HG02678 (cell line): ENCODE measurements around the gene CEP97.
"Not testable (repeated sequence)": the region's sequence is repeated elsewhere in the genome, so short reads cannot be mapped to it uniquely, and the experiment has no call there.

Experiments
- ATAC-seq: cut with Tn5 transposase; IDR thresholded peaks from one replicate; pipeline ENCODE4 v1.9.1; 2021; ENCODE audit warnings: mild to moderate bottlenecking, moderate library complexity; ENCODE audit not compliant: unreplicated experiment

CEP97 gene, protein sequence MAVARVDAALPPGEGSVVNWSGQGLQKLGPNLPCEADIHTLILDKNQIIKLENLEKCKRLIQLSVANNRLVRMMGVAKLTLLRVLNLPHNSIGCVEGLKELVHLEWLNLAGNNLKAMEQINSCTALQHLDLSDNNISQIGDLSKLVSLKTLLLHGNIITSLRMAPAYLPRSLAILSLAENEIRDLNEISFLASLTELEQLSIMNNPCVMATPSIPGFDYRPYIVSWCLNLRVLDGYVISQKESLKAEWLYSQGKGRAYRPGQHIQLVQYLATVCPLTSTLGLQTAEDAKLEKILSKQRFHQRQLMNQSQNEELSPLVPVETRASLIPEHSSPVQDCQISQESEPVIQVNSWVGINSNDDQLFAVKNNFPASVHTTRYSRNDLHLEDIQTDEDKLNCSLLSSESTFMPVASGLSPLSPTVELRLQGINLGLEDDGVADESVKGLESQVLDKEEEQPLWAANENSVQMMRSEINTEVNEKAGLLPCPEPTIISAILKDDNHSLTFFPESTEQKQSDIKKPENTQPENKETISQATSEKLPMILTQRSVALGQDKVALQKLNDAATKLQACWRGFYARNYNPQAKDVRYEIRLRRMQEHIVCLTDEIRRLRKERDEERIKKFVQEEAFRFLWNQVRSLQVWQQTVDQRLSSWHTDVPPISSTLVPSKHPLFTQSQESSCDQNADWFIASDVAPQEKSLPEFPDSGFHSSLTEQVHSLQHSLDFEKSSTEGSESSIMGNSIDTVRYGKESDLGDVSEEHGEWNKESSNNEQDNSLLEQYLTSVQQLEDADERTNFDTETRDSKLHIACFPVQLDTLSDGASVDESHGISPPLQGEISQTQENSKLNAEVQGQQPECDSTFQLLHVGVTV

DNA sequence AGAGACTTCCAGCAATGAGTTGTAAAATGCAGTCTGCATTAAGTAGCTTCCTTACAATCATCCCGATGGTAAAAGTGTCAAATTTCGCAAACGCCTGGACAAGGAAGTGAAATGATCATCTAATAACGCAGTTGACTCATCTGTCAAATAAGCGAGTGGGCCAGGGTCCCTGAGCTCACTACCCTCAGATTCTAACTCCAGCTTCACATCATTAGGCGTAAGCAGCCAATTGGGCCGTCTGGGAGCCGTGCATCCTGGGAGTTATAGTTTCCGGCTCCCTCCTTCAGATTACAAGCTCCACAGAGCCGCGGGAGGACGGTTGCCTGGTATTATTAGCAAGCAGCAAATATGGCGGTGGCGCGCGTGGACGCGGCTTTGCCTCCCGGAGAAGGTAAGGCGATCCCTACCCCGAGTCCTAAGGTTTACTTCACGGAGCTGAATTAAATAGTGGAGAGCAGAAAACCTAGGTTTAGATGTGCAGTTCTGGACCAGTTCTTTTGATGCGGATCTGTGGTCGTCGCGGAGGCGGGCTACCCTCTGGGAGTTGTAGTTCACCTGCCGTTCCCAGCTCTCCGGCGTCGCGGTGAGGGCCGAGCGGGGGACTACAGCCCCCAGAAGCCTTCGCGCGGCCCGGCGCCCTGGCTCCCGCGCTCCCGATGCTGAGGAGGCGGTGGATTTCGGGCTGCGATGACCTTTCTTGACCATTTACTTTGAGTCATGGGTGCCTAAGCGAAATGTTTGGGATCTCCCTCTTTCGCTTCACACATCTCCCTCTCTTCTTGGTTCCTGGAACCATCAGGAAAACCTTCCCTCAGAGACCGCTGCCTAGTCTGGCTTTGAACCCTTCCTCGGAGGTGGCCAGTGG lies at the start of gene CEP97:
CEP97 (plus strand) TSS at position 286 of the 865 bp plus-strand sequence; CDS start at position 349, 63 bp downstream.
- ATAC-seq, result peak; percentile 88

DNA sequence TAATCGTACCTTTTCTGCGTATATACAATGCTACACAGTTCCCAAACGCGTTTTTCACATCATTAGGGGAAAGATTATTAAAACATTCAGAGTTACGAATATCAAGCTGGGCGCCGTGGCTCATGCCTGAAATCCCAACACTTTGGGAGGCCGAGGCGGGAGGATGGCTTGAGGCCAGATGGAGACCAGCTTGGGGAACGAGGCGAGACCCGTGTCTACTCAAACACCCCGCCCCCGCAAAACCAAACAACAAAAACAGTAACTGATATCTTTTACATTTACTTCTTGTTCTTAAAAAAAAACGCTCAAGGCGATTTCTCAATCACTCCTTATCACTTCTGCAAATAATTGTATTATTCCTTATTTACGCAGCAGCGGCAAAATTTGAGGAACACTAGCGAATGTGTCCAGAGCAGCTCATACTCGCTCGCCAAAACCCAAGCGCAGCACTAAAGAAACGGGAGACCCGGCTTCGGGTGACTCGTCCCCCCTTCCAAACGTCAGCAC lies 48.7 kb upstream of the CEP97 start:
- ATAC-seq, result no peak

DNA sequence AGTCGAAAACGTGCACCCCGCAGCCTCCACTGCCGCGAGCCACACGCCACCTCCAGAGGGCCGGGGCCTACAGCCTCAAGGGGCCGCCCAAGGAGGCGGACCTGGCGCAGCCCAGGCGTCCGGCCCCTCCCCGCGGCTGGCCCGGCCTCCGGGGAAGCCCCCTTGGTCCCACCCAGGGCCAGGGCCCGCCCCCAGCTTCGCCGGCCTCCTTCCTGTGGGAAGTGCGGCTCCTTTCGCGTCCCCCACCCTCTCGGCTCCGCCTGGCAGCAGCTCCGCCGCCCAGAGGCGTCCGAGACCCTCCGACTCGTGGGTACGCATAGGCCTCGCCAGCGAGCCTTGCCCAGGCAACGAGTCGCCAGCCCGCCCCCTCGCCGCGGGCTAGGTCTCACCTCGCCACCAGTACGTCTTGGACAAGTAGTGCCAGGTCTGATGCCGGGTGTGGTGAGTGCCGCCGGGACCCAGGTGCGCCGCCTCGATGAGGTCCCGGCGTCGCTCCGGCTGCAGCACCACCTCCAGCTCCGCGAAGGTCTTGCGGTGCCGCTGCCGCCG lies 48.1 kb upstream of the CEP97 start:
- peak; percentile 87 for ATAC-seq

DNA sequence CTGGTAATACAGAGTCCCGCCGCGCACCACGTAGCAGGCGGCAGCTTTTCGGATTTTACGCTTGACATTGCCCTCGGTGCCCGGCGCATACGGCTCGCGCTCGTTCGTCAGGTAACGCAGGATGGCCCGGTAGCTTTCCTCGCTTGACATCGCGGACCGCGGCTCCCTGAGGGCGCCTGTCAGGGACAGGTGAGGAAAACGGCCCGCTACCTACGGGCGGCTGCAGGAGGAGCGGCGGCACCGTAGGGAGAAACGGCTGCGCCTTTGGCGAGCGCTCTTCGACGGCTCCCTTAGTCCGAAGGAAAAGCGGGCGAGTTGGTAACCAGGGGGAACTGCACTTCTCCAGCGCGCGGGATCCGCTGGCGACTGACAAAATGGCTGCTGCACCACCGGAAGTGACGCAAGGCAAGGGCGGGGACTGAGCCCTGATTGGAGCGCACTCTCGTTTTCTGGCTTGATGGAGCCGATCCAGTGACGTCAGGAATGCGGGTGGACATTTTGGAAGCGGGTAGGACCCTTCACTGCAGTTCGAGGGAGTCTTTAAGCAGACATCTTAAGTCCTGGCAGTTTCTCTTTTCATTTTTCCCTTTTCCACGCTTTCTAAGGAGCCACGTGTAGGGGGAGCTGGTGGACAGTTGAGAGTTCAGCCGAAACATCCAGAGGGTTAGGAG lies 47.5 kb upstream of the CEP97 start, which contains the start of gene ZBTB11:
ZBTB11 (minus strand) TSS at position 368 of the 671 bp plus-strand sequence; CDS start at position 150, 218 bp downstream.
- ATAC-seq, result peak; percentile 75

DNA sequence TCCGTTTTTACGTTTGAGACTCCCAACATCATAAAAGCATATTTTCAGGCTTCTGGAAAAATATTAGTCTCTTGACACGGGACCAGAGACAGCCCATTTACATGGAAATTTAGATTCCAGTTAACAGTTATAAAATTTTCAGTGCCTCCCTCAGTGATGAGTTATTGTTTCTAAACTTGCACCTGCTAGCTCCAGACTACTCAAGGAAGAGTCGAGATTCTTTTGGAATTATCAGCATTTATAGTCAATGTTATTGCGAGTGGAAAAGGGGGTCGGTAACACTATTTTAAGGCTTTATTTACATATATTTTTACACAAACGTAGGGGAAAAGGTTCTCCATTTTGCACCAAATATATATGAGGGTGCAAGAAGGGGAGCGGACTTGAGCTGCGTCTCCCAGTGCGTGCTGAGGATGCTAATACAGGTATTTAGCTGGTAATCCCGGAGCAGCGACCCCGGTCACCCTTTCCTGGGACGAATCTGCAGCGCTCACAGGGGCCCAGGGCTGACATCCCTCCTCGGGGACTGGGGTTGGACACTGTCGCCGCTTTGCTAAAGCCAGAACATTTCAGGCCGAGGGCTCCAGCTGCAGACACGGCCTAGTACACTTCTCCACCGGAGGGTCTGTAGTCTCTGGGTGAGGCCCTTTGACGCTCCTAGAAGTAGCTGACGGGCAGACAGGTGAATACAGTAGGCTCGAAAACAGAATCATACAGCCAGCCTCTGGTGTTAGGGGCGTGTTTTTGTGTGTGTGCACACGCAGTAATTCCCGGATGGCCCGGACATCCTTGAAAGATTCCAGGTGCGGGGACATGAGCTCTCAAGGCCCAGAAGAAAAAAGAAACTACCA lies 46.8 kb upstream of the CEP97 start:
- no peak for ATAC-seq

DNA sequence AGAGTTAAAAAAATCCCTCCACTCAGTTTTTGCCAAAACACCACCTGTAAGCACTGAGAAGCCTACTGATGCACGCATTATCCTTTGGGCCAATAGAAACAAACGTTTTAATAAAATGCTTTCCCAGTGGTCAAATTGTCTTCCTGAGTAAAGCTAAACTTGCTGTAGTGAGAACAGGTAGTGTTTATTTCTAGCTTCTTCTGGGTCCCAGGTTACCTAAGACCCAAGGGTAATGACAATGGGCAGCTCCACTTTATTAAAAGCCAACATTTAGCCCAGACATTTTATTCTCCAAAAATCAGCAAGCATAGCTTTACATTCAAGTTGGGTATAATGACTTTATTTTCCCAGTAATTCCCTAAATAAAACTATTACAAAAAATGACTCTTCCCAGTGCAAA lies 45.6 kb upstream of the CEP97 start:
- ATAC-seq, result not testable (repeated sequence)

DNA sequence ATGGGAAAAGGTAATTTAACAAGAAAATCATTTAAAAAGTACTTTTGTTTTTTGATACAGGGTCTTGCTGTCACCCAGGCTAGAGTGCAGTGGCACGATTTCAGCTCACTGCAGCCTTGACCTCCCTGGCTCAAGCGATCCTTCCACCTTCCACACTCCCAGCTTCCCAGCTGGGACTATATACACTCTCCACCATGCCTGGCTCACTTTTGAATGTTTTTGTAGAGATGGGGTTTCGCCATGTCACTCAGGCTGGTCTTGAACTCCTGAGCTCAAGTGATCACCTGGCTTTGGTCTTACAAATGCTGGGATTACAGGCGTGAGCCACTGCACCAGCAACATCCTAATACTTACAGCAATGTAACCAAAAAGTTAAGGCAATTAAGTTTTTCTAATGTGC lies 43.9 kb upstream of the CEP97 start:
- no peak for ATAC-seq

DNA sequence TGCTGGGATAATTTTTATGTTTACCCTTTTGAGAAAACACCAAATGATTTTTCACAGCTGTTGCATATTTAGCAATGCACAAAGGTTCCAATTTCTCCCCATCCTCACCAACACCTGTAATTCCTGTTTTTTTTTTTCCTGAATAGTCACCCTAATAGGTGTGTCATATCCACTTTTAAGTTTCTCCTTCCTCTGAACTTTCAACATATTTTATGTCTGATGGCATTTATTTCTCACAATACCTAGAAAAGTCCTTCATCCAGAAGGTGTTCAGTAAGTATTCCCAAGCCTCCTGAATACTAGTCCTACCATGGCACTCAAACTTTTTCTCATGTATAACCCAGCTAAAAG lies 39.4 kb upstream of the CEP97 start:
- no peak for ATAC-seq

DNA sequence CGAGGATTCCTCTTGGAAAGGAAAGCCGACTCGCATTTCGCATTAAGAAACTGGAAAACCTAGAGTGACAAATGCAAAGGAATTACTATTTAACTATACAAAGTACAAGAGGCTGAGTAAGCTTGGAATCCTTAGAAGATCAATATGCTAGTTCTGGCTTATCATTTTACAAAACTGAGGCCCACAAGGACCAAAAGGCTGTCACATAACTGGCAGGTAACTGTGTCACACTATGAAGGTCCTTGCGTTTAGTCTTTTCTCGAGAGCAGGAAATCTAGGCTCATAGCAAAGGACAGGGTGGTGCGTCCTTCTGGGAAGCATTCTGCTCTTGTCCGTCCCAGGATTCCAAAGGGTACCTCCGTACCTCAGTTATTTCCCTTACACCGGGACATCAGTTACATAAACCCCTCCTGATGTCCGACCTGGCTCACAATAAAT lies 38.5 kb upstream of the CEP97 start:
- ATAC-seq, result no peak

DNA sequence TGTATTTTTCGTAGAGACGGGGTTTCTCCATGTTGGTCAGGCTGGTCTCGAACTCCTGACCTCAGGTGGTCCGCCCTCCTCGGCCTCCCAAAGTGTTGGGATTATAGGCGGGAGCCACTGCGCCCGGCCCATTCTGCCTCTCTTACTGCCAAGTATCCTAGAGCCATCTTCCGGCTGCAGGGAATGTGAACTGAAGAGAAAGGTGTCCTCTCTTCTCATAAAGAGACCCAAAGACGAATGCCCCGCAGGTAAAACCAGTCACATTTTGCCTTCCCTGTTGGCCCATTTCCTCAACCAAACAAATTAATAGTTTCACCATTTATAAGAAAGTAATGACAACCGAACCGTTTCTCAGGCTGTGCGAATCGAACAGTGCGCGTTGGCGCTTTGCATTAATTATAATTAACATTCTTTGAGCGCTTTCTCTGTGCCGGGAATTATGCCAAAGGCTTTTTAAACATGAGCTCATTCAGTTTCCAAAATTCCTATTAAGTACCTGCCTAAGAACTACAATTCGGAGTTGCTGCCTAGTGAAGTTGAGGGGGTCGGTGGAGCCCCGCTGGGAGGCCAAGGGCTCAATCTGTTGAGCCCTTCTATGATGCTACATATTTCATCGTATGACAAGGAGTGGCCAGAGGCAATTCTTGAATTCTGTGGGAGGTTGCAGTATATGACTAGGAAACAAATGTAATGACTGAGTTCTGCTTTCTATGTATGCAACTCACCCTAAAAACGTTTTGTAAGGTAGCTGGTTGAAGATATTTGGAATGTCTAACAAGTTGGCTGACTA lies 37.1 kb upstream of the CEP97 start:
- no peak for ATAC-seq

DNA sequence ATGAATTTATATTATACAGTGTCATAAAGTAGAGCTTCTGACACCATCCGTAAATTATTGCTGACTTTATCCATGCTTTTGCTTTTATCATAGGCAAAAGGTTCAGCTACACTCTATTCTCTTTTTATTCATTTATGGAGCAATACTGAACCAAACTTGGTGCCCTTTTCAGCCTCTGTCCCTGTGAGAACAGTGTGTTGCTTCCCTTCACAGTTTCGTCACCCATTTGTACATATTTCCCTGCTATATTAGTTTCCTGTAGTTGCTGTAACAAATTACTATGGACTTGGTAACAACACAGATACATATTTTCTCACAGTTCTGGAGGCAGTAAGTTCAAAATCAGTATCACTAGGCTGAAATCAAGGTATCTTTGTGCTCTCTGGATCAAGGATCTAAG lies 35.1 kb upstream of the CEP97 start:
- ATAC-seq, result no peak

DNA sequence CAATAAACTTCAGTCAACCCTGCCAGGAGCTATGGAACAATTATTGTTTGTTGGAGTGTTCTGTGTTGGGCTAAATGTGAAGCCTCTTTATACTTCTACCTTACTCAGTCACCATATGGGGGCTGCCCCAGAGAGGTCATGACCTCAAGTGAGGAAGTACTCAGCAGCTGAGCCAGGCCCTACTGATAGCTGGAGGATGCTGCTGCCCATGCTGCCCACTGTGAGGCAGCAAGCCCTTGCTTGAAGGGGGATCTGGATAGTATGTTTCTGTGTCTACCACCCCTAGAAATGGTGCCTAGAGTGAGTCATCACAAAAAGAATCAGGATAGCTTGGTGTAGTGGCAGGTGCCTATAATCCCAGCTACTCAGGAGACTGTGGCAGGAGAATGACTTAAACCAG lies 33.4 kb upstream of the CEP97 start:
- peak; percentile 36 for ATAC-seq

DNA sequence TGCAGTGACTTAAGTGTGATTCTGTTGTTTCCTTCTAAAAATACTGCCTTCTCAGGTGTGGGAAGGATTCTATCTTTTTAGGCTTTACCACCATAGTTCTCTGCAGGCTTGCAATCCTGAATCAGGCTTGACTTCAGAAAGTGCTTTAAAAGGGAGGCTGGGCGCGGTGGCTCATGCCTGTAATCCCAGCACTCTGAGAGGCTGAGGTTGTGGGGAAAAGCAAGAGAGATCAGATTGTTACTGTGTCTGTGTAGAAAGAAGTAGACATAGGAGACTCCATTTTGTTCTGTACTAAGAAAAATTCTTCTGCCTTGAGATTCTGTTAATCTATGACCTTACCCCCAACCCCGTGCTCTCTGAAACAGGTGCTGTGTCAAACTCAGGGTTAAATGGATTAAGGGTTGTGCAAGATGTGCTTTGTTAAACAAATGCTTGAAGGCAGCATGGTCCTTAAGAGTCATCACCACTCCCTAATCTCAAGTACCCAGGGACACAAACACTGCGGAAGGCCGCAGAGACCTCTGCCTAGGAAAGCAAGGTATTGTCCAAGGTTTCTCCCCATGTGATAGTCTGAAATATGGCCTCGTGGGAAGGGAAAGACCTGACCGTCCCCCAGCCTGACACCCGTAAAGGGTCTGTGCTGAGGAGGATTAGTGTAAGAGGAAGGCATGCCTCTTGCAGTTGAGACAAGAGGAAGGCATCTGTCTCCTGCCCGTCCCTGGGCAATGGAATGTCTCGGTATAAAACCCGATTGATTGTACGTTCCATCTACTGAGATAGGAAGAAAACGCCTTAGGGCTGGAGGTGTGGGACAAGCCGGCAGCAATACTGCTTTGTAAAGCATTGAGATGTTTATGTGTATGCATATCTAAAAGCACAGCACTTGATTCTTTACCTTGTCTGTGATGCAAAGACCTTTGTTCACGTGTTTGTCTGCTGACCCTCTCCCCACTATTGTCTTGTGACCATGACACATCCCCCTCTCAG lies 32.4 kb upstream of the CEP97 start:
- not testable (repeated sequence) for ATAC-seq

DNA sequence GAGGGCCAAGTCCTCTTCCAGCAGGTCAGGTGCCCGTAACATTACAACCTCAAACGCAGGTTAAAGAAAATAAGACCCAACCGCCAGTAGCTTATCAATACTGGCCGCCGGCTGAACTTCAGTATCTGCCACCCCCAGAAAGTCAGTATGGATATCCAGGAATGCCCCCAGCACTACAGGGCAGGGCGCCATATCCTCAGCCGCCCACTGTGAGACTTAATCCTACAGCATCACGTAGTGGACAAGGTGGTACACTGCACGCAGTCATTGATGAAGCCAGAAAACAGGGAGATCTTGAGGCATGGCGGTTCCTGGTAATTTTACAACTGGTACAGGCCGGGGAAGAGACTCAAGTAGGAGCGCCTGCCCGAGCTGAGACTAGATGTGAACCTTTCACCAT lies 30.9 kb upstream of the CEP97 start:
- ATAC-seq, result not testable (repeated sequence)

DNA sequence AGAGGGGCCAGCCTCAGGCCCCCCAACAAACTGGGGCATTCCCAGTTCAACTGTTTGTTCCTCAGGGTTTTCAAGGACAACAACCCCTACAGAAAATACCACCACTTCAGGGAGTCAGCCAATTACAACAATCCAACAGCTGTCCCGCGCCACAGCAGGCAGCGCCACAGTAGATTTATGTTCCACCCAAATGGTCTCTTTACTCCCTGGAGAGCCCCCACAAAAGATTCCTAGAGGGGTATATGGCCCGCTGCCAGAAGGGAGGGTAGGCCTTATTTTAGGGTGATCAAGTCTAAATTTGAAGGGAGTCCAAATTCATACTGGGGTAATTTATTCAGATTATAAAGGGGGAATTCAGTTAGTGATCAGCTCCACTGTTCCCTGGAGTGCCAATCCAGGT lies 29.6 kb upstream of the CEP97 start:
- ATAC-seq, result not testable (repeated sequence)

DNA sequence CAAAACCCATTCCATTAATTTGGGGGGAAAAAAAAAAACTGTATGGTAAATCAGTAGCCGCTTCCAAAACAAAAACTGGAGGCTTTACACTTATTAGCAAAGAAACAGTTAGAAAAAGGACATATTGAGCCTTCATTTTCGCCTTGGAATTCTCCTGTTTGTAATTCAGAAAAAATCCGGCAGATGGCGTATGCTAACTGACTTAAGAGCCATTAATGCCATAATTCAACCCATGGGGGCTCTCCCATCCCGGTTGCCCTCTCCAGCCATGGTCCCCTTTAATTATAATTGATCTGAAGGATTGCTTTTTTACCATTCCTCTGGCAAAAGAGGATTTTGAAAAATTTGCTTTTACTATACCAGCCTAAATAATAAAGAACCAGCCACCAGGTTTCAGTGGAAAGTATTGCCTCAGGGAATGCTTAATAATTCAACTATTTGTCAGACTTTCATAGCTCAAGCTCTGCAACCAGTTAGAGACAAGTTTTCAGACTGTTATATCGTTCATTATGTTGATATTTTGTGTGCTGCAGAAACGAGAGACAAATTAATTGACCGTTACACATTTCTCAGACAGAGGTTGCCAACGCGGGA lies 28.5 kb upstream of the CEP97 start:
- ATAC-seq, result no peak
